Measurements from ENCODE around the gene DEFB125. TPM values are rescaled to one million over a fixed set of nuclear protein-coding genes. Genes with fewer than 3 reads are reported as not detected.

Gene DEFB125
- total RNA-seq, 1 donor from 2014 or later = not detected

Other genes starting within 250 kb of the DEFB125 start
- gene DEFB126, start 54.9 kb downstream of the DEFB125 start, total RNA-seq = not detected in 2 replicates
- not detected in 2 replicates for gene DEFB127, start 69.8 kb downstream of the DEFB125 start, total RNA-seq
- not detected in 2 replicates for gene DEFB128, start 102.0 kb downstream of the DEFB125 start, total RNA-seq
- not detected in 2 replicates for gene DEFB129, start 139.6 kb downstream of the DEFB125 start, total RNA-seq
- not detected in 2 replicates for gene DEFB132, start 170.1 kb downstream of the DEFB125 start, total RNA-seq
- 1.4 and 2.4 TPM in 2 replicates for gene C20orf96, start 203.1 kb downstream of the DEFB125 start, total RNA-seq
- 12.9 and 19.0 TPM in 2 replicates for gene ZCCHC3, start 209.9 kb downstream of the DEFB125 start, total RNA-seq
- gene SOX12, start 237.9 kb downstream of the DEFB125 start, total RNA-seq = 2.2 and 2.8 TPM in 2 replicates

All from lung microvascular endothelial cell (primary cell).